ENCODE data around the gene MFSD8.
"Not testable (repeated sequence)": the region's sequence is repeated elsewhere in the genome, so short reads cannot be mapped to it uniquely, and the experiment has no call there.

The MFSD8 gene, protein sequence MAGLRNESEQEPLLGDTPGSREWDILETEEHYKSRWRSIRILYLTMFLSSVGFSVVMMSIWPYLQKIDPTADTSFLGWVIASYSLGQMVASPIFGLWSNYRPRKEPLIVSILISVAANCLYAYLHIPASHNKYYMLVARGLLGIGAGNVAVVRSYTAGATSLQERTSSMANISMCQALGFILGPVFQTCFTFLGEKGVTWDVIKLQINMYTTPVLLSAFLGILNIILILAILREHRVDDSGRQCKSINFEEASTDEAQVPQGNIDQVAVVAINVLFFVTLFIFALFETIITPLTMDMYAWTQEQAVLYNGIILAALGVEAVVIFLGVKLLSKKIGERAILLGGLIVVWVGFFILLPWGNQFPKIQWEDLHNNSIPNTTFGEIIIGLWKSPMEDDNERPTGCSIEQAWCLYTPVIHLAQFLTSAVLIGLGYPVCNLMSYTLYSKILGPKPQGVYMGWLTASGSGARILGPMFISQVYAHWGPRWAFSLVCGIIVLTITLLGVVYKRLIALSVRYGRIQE

GRCh38 chr4:127965062-127965802 is at the start of gene MFSD8, which contains the start of gene ABHD18:
Gene MFSD8 (minus strand): TSS chr4:127965173. CDS start chr4:127965133, 40 bp downstream.
Gene ABHD18 (plus strand): TSS chr4:127965406. CDS start chr4:127982956, 17,550 bp downstream.
- DNase-seq = peak; percentile 99

GRCh38 chr4:128009428-128009827 is 44.5 kb upstream of the MFSD8 start:
- DNase-seq = no peak

DNA sequence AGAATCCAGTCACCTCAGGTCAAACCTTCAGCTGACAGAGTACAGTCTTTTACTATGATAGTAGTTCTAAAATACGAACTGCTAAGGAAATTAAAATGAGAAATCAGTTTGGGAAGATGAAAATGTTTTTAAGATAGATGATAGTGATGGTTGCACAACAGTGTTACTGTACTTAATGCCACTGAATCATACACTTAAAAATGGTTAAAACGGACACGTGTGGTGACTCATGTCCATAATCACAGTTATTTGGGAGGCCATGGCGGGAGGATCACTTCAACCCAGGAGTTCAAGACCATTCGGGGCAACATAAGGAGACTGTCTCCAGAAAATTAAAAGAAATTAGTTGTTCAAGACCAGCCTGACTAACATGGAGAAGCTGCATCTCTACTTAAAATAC is 41.6 kb upstream of the MFSD8 start:
- no peak for DNase-seq

DNA sequence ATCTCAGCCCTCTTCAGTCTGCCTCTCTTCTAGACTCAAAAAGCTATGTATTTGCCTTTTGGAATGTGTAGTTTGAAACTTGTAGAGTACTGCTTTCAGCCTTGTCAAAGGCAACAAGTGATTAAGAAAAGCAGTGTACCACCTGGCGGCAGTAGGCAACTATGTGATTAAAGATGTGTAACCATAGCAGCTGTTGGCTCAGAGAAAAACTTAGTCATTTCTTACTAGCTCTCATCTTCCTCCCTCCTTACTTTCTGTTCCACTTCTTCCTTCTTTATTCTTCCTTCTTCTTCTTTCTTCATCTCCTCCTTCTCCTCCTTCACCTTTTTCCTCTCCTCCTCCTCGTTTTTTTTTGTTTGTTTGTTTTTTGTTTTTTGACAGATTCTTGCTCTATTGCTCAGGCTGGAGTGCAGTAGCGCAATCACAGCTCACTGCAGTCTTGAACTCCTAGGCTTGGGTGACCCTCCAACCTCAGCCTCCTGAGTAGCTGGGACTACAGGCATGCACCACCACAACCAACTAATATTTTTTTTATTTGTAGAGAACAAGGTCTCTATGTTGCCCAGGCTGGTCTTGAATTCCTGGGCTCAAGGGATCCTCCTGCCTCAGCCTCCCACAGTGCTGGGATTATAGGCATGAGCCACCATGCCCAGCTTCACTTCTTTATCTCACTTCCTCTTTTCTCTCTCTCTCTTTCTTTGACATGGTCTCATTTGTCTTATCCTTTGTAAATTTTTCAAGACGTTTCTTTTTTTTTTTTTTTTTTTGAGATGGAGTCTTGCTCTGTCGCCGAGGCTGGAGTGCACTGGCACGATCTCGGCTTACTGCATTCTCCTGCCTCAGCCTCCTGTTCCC is 32.8 kb upstream of the MFSD8 start:
- DNase-seq = no peak

- not testable (repeated sequence) for DNase-seq
Observed at GRCh38 chr4:127996521-127996920, 31.5 kb upstream of the MFSD8 start.

- no peak for DNase-seq
Observed at GRCh38 chr4:127995776-127996175, 30.8 kb upstream of the MFSD8 start.

GRCh38 chr4:127993151-127993550 is 28.2 kb upstream of the MFSD8 start:
- DNase-seq = no peak

DNA sequence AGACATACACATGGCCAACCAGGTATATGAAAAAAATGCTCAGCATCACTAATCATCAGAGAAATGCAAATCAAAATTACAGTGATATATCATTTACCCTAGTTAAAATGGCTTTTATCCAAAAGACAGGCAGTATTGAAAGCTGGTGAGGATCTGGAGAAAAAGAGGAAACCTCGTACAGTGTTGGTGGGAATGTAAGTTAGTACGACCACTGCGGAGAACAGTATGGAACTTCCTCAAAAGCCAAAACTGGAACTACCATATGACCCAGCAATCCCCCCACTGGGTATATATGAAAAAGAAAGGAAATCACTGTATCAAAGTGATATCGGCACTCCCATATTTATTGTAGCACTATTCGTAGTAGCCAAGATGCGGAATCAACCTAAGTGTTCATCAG is 23.7 kb upstream of the MFSD8 start:
- DNase-seq = no peak

DNA sequence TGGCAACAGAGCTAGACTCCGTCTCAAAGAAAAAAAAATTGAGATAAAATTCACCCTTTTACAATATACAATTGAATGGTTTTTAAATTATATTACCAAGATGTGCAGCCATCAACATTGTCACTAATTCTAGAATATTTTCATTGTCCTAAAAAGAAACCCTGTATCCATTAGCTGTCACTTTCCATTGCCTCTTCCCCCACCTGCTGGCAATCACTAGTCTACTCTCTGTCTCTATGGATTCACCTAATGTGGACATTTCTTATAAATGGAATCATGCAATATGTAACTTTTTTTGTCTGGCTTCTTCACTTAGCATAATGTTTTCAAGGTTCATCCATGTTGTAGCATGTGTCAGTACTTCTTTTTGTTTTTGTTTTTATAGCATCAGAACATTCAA is 21.0 kb upstream of the MFSD8 start:
- no peak for DNase-seq

DNA sequence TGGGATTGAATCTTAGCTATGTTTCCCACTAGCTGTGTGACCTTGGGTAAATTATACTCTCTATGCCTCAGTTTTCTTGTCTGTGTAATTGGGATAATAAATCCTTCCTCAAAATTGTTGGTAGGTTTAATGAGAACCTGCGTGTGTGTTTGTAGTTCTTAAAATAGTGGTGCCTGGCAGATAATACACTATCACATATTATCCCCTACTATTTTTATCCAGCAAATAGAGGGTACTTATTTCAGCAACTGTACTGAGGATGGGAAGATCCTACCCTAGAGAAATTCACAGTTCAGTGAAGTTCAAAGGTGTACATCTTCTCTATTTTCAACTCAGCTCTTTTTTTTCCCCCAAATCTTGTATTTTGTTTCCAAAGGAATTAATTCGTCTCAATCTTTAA is 17.5 kb upstream of the MFSD8 start:
- no peak for DNase-seq

GRCh38 chr4:127978930-127979329 is 14.0 kb upstream of the MFSD8 start:
- no peak for DNase-seq

- DNase-seq = no peak
Observed at GRCh38 chr4:127975121-127975770, 10.3 kb upstream of the MFSD8 start.

DNA sequence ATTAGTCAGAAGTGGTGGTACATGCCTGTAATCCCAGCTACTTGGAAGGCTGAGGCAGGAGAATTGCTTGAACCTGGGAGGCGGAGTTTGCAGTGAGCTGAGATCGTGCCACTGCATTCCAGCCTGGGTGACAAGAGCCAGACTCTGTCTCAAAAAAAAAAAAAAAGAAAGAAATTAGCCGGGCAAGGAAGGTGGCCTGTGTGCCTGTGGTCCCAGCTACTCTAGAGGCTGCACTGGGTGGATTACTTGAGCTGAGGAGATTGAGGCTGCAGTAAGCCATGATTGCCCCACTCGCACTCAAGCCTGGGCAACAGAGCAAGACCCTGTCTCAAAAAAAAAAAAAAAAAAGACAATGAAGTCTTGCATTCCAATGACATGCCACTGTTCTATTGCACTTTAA is 6.0 kb upstream of the MFSD8 start:
- not testable (repeated sequence) for DNase-seq

DNA sequence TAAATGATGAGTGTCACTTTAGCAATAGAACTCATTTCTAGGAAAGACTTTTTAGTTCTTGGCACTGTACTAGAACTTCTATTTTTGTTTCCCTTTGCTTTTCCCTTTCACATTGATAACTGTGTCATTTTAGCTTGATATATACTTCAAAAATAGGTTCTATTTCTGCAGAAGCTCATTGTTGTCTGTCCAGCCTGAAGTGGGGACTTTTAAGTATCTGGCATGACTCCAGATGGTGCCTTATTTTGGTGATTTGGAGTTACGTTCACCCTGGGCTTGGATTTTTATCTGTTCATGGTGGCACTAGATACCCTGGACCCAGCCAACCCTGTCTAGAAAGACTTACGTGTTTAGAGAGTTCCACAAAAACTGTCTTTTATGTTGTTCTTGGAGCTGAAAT is 3.6 kb upstream of the MFSD8 start:
- no peak for DNase-seq

GRCh38 chr4:127967141-127967775 is 2.3 kb upstream of the MFSD8 start:
- no peak for DNase-seq

DNA sequence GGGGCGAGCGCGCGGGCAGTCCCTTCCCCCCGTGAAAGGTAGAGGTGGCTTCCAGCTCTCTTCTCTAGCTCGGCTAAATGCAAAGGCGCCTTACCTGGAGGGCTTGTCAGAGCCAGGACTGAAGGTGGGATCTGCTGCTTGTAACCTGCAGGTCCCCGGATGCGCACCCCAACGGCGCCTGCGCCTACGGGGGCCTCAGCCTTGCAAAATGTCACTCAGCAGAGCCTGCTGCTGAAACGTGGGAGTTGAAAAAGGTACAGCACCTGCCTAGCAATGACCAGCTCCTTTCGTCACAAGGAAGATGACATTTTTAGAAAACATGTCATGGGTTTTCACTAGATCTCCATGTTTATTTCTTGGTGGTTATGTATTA is 816 bp upstream of the MFSD8 start:
- DNase-seq = peak; percentile 61

DNA sequence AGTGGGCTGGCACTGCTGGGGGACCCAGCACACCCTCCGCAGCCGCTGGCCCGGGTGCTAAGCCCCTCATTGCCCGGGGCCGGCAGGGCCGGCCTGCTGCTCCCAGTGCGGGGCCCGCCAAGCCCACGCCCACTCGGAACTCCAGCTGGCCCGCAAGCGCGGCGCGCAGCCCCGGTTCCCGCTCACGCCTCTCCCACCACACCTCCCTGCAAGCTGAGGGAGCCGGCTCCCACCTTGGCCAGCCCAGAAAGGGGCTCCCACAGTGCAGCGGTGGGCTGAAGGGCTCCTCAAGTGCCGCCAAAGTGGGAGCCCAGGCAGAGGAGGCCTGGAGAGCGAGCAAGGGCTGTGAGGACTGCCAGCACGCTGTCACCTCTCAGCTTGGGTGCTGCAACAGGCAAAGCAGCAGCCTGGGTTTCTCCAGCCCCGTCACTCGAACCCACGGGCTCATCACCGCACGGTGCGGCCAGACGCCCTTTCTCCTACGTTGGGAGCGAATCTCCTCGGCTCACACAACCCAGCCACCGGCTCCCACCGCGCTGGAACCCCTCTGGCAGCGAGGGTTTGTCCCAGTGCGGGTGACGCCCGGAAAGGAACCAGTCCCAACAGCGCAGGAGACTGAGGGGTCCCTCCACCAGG is 429 bp downstream of the MFSD8 start:
- not testable (repeated sequence) for DNase-seq

GRCh38 chr4:127963633-127964398 is 1.2 kb downstream of the MFSD8 start:
- DNase-seq = not testable (repeated sequence)

GRCh38 chr4:127959794-127960193 is 5.2 kb downstream of the MFSD8 start:
- no peak for DNase-seq

DNA sequence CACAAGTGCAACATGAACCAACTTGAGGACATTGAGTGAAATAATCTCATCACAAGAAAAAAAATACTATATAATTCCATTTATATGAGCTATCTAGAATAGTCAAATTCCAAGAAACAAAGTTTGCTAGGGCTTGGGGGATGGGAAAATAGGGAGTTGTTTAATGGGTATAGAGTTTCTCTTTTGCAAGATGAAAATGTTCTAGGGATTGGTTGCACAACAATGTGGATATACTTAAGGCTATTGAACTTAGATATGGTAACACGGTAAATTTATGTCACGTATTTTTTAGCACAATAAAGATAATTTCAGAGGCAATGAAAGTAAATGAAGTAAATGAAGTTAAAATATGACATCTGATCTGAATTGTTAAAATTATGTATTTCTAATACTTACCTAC is 7.9 kb downstream of the MFSD8 start:
- no peak for DNase-seq

GRCh38 chr4:127936974-127937373 is 28.0 kb downstream of the MFSD8 start:
- no peak for DNase-seq

Data from activated CD4-positive, alpha-beta T cell treated with anti-CD3 and anti-CD28 coated beads, Interleukin-2, amount 50 U/mL, for 1 hour (primary cell).